Glutamatergic neuron (in vitro differentiated cells): ENCODE data around the gene SLC6A1. TPM values are rescaled to one million over a fixed set of nuclear protein-coding genes. Genes with fewer than 3 reads are reported as not detected.

ENCODE experiments used
- DNase-seq: peaks from one replicate; pipeline ENCODE4 v3.0.0; 2022
- H3K27ac Mint-ChIP-seq: one replicate; pipeline ENCODE4 v1.8.0; 2020; ENCODE audit warnings: mild to moderate bottlenecking, mixed read lengths, inconsistent platforms; ENCODE audit not compliant: unreplicated experiment
- H3K27me3 Mint-ChIP-seq: one replicate; pipeline ENCODE4 v1.8.0; 2020; ENCODE audit warnings: mild to moderate bottlenecking, moderate library complexity, mixed read lengths, inconsistent platforms; ENCODE audit not compliant: unreplicated experiment
- H3K36me3 Mint-ChIP-seq: one replicate; pipeline ENCODE4 v1.8.0; 2020; ENCODE audit warnings: mild to moderate bottlenecking, mixed read lengths, inconsistent platforms; ENCODE audit not compliant: unreplicated experiment
- H3K4me1 Mint-ChIP-seq: one replicate; pipeline ENCODE4 v1.8.0; 2020; ENCODE audit warnings: mild to moderate bottlenecking, low read depth, mixed read lengths, inconsistent platforms; ENCODE audit not compliant: unreplicated experiment
- H3K4me3 Mint-ChIP-seq: one replicate; pipeline ENCODE4 v1.8.0; 2020; ENCODE audit warnings: mild to moderate bottlenecking, mixed read lengths, inconsistent platforms; ENCODE audit not compliant: unreplicated experiment
- H3K9me3 Mint-ChIP-seq: one replicate; pipeline ENCODE4 v1.8.0; 2020; ENCODE audit warnings: mild to moderate bottlenecking, moderate library complexity, mixed read lengths, inconsistent platforms; ENCODE audit not compliant: unreplicated experiment
- total RNA-seq: library from RNA; stranded (reverse); fragmentation: NEBNext Ultra II Directional; extraction: Animal tissue kit (Norgen Biotek cat#: 25700); gene quantifications from one replicate; pipeline ENCODE4 v1.2.1, GENCODE V29; 2021; ENCODE audit not compliant: unreplicated experiment
- TF ChIP-seq, protein P1 (sequence below): fragments of 200-600 bp; sonication (generic); IDR thresholded peaks from one replicate; pipeline ENCODE4 v1.5.0; 2021; ENCODE audit not compliant: partially characterized antibody, unreplicated experiment

SLC6A1 gene
- total RNA-seq, 1 donor from 2014 or later, result 0.15 TPM

DNA sequence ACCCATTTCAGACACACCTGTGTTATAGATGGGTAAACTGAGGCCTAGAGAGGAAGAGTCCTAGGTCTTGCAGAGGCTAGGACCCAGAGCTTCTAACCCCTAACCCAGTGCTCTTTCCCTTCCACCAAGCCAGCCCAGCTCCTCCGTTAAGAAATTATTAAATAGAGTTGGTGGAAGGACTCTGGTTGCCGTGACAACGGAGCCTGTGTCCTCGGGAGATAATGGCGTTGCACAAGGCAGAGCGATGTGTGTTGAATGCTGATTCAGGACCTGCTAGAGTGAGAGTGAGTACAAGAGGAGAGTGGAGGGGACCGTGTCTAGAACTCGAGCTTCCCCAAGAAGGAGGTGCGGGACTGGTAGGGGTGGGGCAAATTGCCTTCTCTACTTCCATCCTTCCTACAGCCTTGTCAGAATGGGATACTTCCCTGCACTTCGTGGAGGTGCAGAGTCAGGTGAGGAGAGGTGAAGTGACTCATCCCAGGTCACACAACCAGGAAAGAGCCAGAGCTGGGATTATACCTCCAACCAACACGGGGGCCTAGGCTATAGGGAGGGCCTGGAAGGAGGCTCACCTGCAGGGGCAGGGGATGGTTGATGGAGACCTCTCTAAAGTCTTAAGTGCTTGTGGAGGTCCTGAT lies 8.6 kb downstream of the SLC6A1 start:
- Mint-ChIP-seq H3K9me3 (no peaks in the 10 kb centered on the region), H3K4me3 (no peak overlapping the region), H3K27ac (no peak overlapping the region), H3K4me1 (peaks cover 3% of the 10 kb centered on the region), H3K36me3 (no peaks in the 10 kb centered on the region), H3K27me3 (peaks cover 3% of the 10 kb centered on the region)
- TF ChIP-seq, protein P1, sequence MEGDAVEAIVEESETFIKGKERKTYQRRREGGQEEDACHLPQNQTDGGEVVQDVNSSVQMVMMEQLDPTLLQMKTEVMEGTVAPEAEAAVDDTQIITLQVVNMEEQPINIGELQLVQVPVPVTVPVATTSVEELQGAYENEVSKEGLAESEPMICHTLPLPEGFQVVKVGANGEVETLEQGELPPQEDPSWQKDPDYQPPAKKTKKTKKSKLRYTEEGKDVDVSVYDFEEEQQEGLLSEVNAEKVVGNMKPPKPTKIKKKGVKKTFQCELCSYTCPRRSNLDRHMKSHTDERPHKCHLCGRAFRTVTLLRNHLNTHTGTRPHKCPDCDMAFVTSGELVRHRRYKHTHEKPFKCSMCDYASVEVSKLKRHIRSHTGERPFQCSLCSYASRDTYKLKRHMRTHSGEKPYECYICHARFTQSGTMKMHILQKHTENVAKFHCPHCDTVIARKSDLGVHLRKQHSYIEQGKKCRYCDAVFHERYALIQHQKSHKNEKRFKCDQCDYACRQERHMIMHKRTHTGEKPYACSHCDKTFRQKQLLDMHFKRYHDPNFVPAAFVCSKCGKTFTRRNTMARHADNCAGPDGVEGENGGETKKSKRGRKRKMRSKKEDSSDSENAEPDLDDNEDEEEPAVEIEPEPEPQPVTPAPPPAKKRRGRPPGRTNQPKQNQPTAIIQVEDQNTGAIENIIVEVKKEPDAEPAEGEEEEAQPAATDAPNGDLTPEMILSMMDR, result no peak
- no peak for DNase-seq

DNA sequence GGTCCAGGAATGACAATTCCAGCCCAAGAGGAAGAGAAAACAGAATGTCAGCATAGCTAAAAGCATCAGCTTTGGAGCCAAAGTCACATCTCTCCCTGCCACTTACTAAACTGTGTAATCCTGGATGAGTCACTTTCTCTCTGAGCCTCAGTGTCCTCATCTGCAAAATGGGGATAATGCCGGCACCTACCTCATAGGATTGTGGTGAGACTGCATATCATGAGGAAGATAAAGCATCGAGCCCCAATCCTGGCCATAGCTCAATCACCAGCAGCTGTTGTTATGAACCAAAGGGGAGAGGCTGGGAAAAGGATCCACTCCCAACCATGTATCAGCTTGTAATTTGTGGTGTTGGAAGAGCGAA lies 9.1 kb downstream of the SLC6A1 start:
- Mint-ChIP-seq H3K4me1 (peaks cover 5% of the 10 kb centered on the region), H3K27ac (no peak overlapping the region), H3K36me3 (no peaks in the 10 kb centered on the region), H3K9me3 (no peaks in the 10 kb centered on the region), H3K4me3 (no peak overlapping the region), H3K27me3 (peaks cover 3% of the 10 kb centered on the region)
- DNase-seq, result no peak
- TF ChIP-seq, protein P1, result no peak

DNA sequence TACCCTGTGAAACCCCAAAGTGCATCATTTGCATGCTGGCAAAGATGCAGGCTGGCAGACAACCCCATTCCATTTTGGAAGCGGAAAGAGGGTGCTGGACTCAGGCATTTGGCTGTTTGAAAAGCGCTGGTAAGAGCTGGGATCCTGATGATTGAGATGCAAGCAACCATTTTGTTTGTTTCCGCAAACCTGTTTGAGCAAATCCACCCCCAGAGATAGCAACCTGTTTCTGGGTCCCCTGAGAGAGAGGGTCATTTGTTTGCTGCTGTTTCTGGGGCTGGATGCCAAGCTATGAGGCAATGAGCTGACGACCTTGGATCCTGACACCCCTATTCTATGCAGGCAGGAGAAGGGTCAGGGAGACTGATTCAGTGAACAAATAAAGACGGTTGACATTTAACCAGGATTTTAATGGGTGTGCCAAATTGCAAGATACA lies 9.8 kb downstream of the SLC6A1 start:
- peaks cover 3% of the 10 kb centered on the region for H3K27me3 Mint-ChIP-seq
- no peaks in the 10 kb centered on the region for H3K36me3 Mint-ChIP-seq
- TF ChIP-seq, protein P1, result no peak
- H3K4me3 Mint-ChIP-seq, result no peak overlapping the region
- H3K9me3 Mint-ChIP-seq, result no peaks in the 10 kb centered on the region
- H3K4me1 Mint-ChIP-seq, result peaks cover 5% of the 10 kb centered on the region
- H3K27ac Mint-ChIP-seq, result no peak overlapping the region
- DNase-seq, result no peak

DNA sequence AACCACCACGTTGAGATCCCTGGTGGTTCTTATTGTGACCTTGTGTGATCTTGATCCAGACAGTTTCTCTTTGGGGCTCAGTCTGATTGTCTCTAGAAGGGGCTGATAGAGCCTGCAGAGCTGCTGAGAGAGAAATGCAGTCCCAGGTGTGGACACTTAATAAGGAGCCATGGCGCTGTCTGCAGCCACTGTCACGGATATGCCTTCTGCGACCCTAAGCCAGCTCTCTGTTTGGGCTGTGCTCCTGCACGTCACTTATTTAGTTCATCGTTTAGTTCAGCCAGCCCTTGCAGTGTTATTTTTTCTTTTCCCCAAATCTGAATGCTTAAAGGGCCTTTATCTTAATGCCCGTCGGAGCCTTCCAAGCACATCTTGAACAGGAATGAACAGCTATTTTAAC lies 12.0 kb downstream of the SLC6A1 start:
- Mint-ChIP-seq H3K36me3 (no peaks in the 10 kb centered on the region), H3K27me3 (peaks cover 3% of the 10 kb centered on the region), H3K9me3 (peaks cover 3% of the 10 kb centered on the region), H3K27ac (no peak overlapping the region), H3K4me1 (peaks cover 5% of the 10 kb centered on the region), H3K4me3 (no peak overlapping the region)
- no peak for DNase-seq
- TF ChIP-seq, protein P1, result no peak

DNA sequence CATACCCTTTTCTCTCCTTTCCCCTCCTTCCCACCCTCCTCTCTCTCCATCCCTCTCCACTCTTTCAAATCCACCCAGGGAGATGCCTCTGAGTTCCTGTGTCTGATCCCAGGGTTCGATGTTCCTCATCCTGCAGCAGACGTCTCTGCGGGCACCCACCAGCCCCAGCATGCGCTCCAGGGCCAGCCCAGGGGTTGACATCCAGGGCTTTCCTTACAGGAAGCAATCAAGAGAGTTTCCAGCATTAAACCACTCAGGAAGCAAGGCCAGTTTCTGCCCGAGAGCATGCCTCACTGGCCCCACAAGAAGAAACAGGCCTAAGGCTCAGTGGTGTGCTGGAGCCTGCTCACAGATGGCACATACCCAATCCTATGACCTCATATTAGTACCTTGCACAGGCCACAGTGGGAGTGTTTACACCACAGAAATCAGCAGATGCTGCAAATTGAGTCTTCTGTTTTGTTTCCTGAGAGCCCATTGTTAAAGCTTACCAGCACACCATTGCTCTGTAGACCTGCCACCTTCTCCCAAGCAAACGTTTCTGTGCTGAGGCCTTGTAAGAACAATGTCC lies 13.2 kb downstream of the SLC6A1 start:
- H3K4me3 Mint-ChIP-seq, result no peak overlapping the region
- H3K36me3 Mint-ChIP-seq, result no peaks in the 10 kb centered on the region
- H3K4me1 Mint-ChIP-seq, result peaks cover 5% of the 10 kb centered on the region
- TF ChIP-seq, protein P1, result no peak
- H3K27ac Mint-ChIP-seq, result no peak overlapping the region
- H3K9me3 Mint-ChIP-seq, result peaks cover 3% of the 10 kb centered on the region
- H3K27me3 Mint-ChIP-seq, result peaks cover 2% of the 10 kb centered on the region
- DNase-seq, result no peak
